Panc1 (cell line): Measurements from ENCODE around the gene KCNK15. TPM values are rescaled to one million over a fixed set of nuclear protein-coding genes. Genes with fewer than 3 reads are reported as not detected.

Experiments
- ATAC-seq: fragments of 200-7000 bp; cut with Tn5 transposase; 2 replicates; pipeline ENCODE4 v1.9.1; 2020; ENCODE audit warnings: mild to moderate bottlenecking, moderate library complexity
- BruUV-seq: library from RNA; stranded (reverse); fragments of 400-500 nt; replicated peaks from 2 replicates; lab custom pipeline; 2021; lab: Mats Ljungman, UMichigan
- CTCF ChIA-PET: fragments of 300-600 bp; sonication (Branson Sonifier 250); formaldehyde crosslinking; loops from one replicate; lab custom pipeline; 2022; ENCODE audit warnings: antibody characterized with exemption; lab: Charles Lee
- POLR2A ChIA-PET: fragments of 300-600 bp; sonication (Branson Sonifier 250); formaldehyde crosslinking; loops from one replicate; lab custom pipeline; 2022; ENCODE audit warnings: antibody characterized with exemption; lab: Charles Lee
- DNase-seq: peaks from one replicate; pipeline ENCODE4 v3.0.0-alpha.2; 2010; ENCODE audit warnings: low read depth, low spot score
- H3K27ac ChIP-seq: 2 replicates; pipeline ENCODE4 v1.5.1; 2011; ENCODE audit warnings: mild to moderate bottlenecking, low read length, inconsistent platforms
- H3K27me3 ChIP-seq: fragments of 200-500 bp; sonication (Bioruptor generic); 2 replicates; pipeline ENCODE4 v1.6.0; 2014; ENCODE audit warnings: low read length, inconsistent platforms; ENCODE audit not compliant: control insufficient read depth, insufficient read depth
- H3K36me3 ChIP-seq: fragments of 200-500 bp; sonication (Bioruptor generic); 2 replicates; pipeline ENCODE4 v1.5.1; 2014; ENCODE audit warnings: inconsistent platforms, mild to moderate bottlenecking, low read length, moderate library complexity; ENCODE audit not compliant: control insufficient read depth, insufficient read depth
- H3K4me1 ChIP-seq: 2 replicates; pipeline ENCODE4 v1.5.1; 2011; ENCODE audit warnings: inconsistent platforms, mild to moderate bottlenecking, low read length, moderate library complexity; ENCODE audit not compliant: control insufficient read depth, insufficient read depth
- H3K4me3 ChIP-seq, 2 experiments: 2 replicates each; pipeline ENCODE4 v1.5.1; 2011 to 2012; ENCODE audit warnings: low read depth in 2 of 2, low read length in 2 of 2, mild to moderate bottlenecking in 2 of 2, inconsistent platforms in 1 of 2, moderate library complexity in 1 of 2
- H3K9me3 ChIP-seq: fragments of 200-500 bp; sonication (Bioruptor generic); 2 replicates; pipeline ENCODE4 v1.5.1; 2014; ENCODE audit warnings: low read depth, mild to moderate bottlenecking, inconsistent platforms, low read length, moderate library complexity; ENCODE audit not compliant: control insufficient read depth, insufficient read depth
- CTCF ChIP-seq: fragments of 450-650 bp; IDR thresholded peaks from 2 replicates; pipeline ENCODE4 v1.5.1; 2017; ENCODE audit warnings: mild to moderate bottlenecking
- POLR2AphosphoS5 ChIP-seq: IDR thresholded peaks from 2 replicates; pipeline ENCODE4 v1.6.1; 2012; ENCODE audit warnings: mild to moderate bottlenecking, low read depth, low read length, moderate library complexity
- REST ChIP-seq, 2 experiments: IDR thresholded peaks; 2 replicates each; pipeline ENCODE4 v1.6.1; 2011 to 2012; ENCODE audit warnings: low read depth in 2 of 2, control low read depth in 1 of 2, low read length in 1 of 2, mild to moderate bottlenecking in 1 of 2, moderate library complexity in 1 of 2; ENCODE audit not compliant: insufficient read depth in 1 of 2
- SIN3A ChIP-seq: IDR thresholded peaks from 2 replicates; pipeline ENCODE4 v1.6.1; 2012; ENCODE audit warnings: low read depth, mild to moderate bottlenecking, low read length, moderate library complexity, borderline replicate concordance; ENCODE audit not compliant: insufficient read depth
- TCF7L2 ChIP-seq: IDR thresholded peaks from 2 replicates; pipeline ENCODE4 v1.6.1; 2011; ENCODE audit warnings: mild to moderate bottlenecking, low read depth, low read length, inconsistent platforms
- in situ Hi-C: cut with HindIII; loops from 2 replicates; pipeline ENCODE4 v1.10.0; 2016; ENCODE audit warnings: low sequenced_read_pairs, low pct_unique_long_range_greater_than_20kb
- intact Hi-C: fragments of 100-400 bp; cut with micrococcal nuclease; formaldehyde crosslinking; loops from one replicate; pipeline ENCODE4 v1.10.0; 2022; ENCODE audit not compliant: unreplicated experiment
- total RNA-seq: library from RNA; stranded (reverse); gene quantifications from one replicate; pipeline ENCODE4 v1.2.1, GENCODE V29; 2021; ENCODE audit not compliant: unreplicated experiment

The KCNK15 gene
- total RNA-seq, 1 experiment from 2014 or later = 7.4 TPM

- H3K4me1 ChIP-seq = peaks cover 25% of the 10 kb centered on the region
- intact Hi-C loops (no loop called here), in situ Hi-C loops (no loop called here)
- DNase-seq (no peak), ATAC-seq (peak; percentile 2; the same call in 1 of the 2 replicates)
- ChIA-PET POLR2A (interaction anchor here (0.6 kb wide), 1 partner anchor 129 kb away, joined by 4 read pairs; no protein-coding TSS in a partner anchor), CTCF (interaction anchor here (0.5 kb wide), 1 partner anchor 24 kb away, joined by 5 read pairs; no protein-coding TSS in a partner anchor)
- peak overlapping the region; percentile 52 to 88 for H3K4me3 ChIP-seq
- H3K27ac ChIP-seq = peak overlapping the region; percentile 73
- no peaks in the 10 kb centered on the region for H3K27me3 ChIP-seq
- no peaks in the 10 kb centered on the region for H3K9me3 ChIP-seq
- no peaks in the 10 kb centered on the region for H3K36me3 ChIP-seq
- TF ChIP-seq POLR2AphosphoS5 = no peak
- TF ChIP-seq REST (IDR thresholded peaks at IDR 0.05; ENCODE audit: insufficient read depth in 1 of 2, low read depth in 2 of 2, low read length in 1 of 2) = no peak
- no peak for TF ChIP-seq SIN3A
- no peak for TF ChIP-seq CTCF
- TF ChIP-seq TCF7L2 = no peak
- no TSS peak for BruUV-seq
Measured at GRCh38 chr20:44745122-44745597, 505 bp upstream of the KCNK15 start.

- H3K27ac ChIP-seq = peak overlapping the region; percentile 86
- TSS peak; percentile 51 for BruUV-seq
- H3K36me3 ChIP-seq = no peaks in the 10 kb centered on the region
- CTCF ChIA-PET = interaction anchor here (0.5 to 1.4 kb wide), 5 partner anchors 61 to 121 kb away, joined by 3 to 4 read pairs (median 3); no protein-coding TSS in a partner anchor
- ATAC-seq = 0 out of 2 replicates have a peak, but pooled peaks have one; percentile 3
- no peaks in the 10 kb centered on the region for H3K9me3 ChIP-seq
- H3K4me3 ChIP-seq = peak overlapping the region; percentile 52 to 88
- DNase-seq = no peak
- peaks cover 25% of the 10 kb centered on the region for H3K4me1 ChIP-seq
- intact Hi-C loops = loop anchor here (1.0 kb wide), 1 partner anchor 121 kb away; no protein-coding TSS in a partner anchor
- TF ChIP-seq REST (IDR thresholded peaks at IDR 0.05; ENCODE audit: insufficient read depth in 1 of 2, low read depth in 2 of 2, low read length in 1 of 2) (no peak), POLR2AphosphoS5 (no peak), TCF7L2 (no peak)
- in situ Hi-C loops = no loop called here
- H3K27me3 ChIP-seq = no peaks in the 10 kb centered on the region
- POLR2A ChIA-PET = no interaction called here
Measured at GRCh38 chr20:44746367-44747165, 901 bp downstream of the KCNK15 start.
